ENCODE data around the gene NFKB2. TPM values are rescaled to one million over a fixed set of nuclear protein-coding genes. Genes with fewer than 3 reads are reported as not detected.

Gene NFKB2
- total RNA-seq, 4 donors from 2014 or later = 6.5 to 22.9 (median 19.2) TPM

- H3K27me3 ChIP-seq = peaks cover 0 to 4% of the 10 kb centered on the region in 2 donors
- peaks cover 0 to 41% (median 26%) of the 10 kb centered on the region in 4 donors for H3K4me1 ChIP-seq
- H3K27ac ChIP-seq = peak overlapping the region in 2 of 4 donors; percentile 92 to 94
- DNase-seq = peak; percentile 35 to 71 (median 69)
- peak overlapping the region; percentile 75 to 99 (median 90) for H3K4me3 ChIP-seq
- H3K36me3 ChIP-seq = peaks cover 0 to 17% (median 0%) of the 10 kb centered on the region in 3 donors
- no peaks in the 10 kb centered on the region for H3K9me3 ChIP-seq
- TF ChIP-seq POLR2A (IDR thresholded peaks at IDR 0.05) (no peak), CTCF (IDR thresholded peaks at IDR 0.05) (no peak)
These were observed 24.0 kb downstream of the NFKB2 start for GRCh38 chr10:102419269-102420180.

GRCh38 chr10:102420181-102420713 lies 24.7 kb downstream of the NFKB2 start:
- peak in 1 of 3 donors; percentile 47 for DNase-seq
- H3K4me1 ChIP-seq = peaks cover 0 to 41% (median 26%) of the 10 kb centered on the region in 4 donors

GRCh38 chr10:102420714-102421506 lies 25.4 kb downstream of the NFKB2 start, which contains the start of gene FBXL15:
TSS of gene FBXL15 (plus strand) at chr10:102420836. CDS start at chr10:102421130, 294 bp downstream.
- H3K4me1 ChIP-seq = peaks cover 0 to 41% (median 26%) of the 10 kb centered on the region in 4 donors
- peak; percentile 95 to 98 (median 96) for DNase-seq

More at GRCh38 chr10:102420181-102420713, 24.7 kb downstream of the NFKB2 start:
- Histone ChIP-seq H3K4me3 (peak overlapping the region; percentile 75 to 99 (median 90)), H3K36me3 (peaks cover 0 to 21% (median 0%) of the 10 kb centered on the region in 3 donors), H3K27me3 (peaks cover 0 to 4% of the 10 kb centered on the region in 2 donors), H3K9me3 (no peaks in the 10 kb centered on the region), H3K27ac (peak overlapping the region; percentile 85 to 96 (median 93))
- TF ChIP-seq POLR2A (IDR thresholded peaks at IDR 0.05) = no peak
- no peak for TF ChIP-seq CTCF (IDR thresholded peaks at IDR 0.05)

GRCh38 chr10:102421507-102421756 lies 25.9 kb downstream of the NFKB2 start:
- H3K4me3 ChIP-seq = peak overlapping the region; percentile 75 to 99 (median 90)
- TF ChIP-seq CTCF (IDR thresholded peaks at IDR 0.05) = no peak
- peak in 1 of 2 donors; percentile 7 for TF ChIP-seq POLR2A (IDR thresholded peaks at IDR 0.05)
- DNase-seq = no peak
- H3K27ac ChIP-seq = peak overlapping the region; percentile 85 to 96 (median 93)
- peaks cover 0 to 21% (median 0%) of the 10 kb centered on the region in 3 donors for H3K36me3 ChIP-seq
- H3K9me3 ChIP-seq = no peaks in the 10 kb centered on the region
- peaks cover 0 to 4% of the 10 kb centered on the region in 2 donors for H3K27me3 ChIP-seq
- H3K4me1 ChIP-seq = peaks cover 0 to 41% (median 26%) of the 10 kb centered on the region in 4 donors

More at GRCh38 chr10:102420714-102421506, 25.4 kb downstream of the NFKB2 start, which contains the start of gene FBXL15:
- H3K27ac ChIP-seq = peak within 1 kb of the TSS; percentile 85 to 96 (median 93)
- TF ChIP-seq CTCF (IDR thresholded peaks at IDR 0.05) (peak in 2 of 6 experiments; percentile 15 to 47), POLR2A (IDR thresholded peaks at IDR 0.05) (peak; percentile 36 to 48)
- H3K9me3 ChIP-seq = no peaks in the 10 kb centered on the region
- peak within 1 kb of the TSS; percentile 75 to 99 (median 90) for H3K4me3 ChIP-seq
- H3K27me3 ChIP-seq = peaks cover 0 to 4% of the 10 kb centered on the region in 2 donors
- peaks cover 0 to 21% (median 0%) of the 10 kb centered on the region in 3 donors for H3K36me3 ChIP-seq

All from Peyer's patch (tissue), 4 donors.